Gastroesophageal sphincter (tissue), 4 donors: ENCODE measurements around the gene FREY1. TPM values are rescaled to one million over a fixed set of nuclear protein-coding genes. Genes with fewer than 3 reads are reported as not detected.
"Not testable (repeated sequence)": the region's sequence is repeated elsewhere in the genome, so short reads cannot be mapped to it uniquely, and the experiment has no call there.

Source experiments
- ATAC-seq: fragments of 150-250 bp; one replicate; pipeline ENCODE4 v1.9.1; 2016; ENCODE audit warnings: mild to moderate bottlenecking, moderate library complexity
- H3K27ac ChIP-seq, 4 donors: fragments of 200-600 bp; sonication (generic) in 3 of 4; 1 replicate in 3 of 4; 2 replicates in 1 of 4; pipeline ENCODE4 v1.5.1; 2016 to 2019
- H3K27me3 ChIP-seq: fragments of 200-600 bp; sonication (generic); one replicate; pipeline ENCODE4 v1.5.1; 2019
- H3K36me3 ChIP-seq, 2 donors: fragments of 200-600 bp; sonication (generic); one replicate each; pipeline ENCODE4 v1.5.1; 2019; ENCODE audit warnings: control low read depth in 1 of 2
- H3K4me1 ChIP-seq, 3 donors: fragments of 200-600 bp; sonication (generic); 1 replicate in 2 of 3; 2 replicates in 1 of 3; pipeline ENCODE4 v1.5.1; 2016 to 2019; ENCODE audit warnings: control low read depth in 2 of 3
- H3K4me3 ChIP-seq, 2 donors: fragments of 200-600 bp; sonication (generic); one replicate each; pipeline ENCODE4 v1.5.1; 2019; ENCODE audit warnings: mild to moderate bottlenecking in 1 of 2, moderate library complexity in 1 of 2
- H3K9me3 ChIP-seq, 3 donors: fragments of 200-600 bp; sonication (generic); one replicate each; pipeline ENCODE4 v1.5.1; 2017 to 2019; ENCODE audit warnings: control low read depth in 2 of 3
- CTCF ChIP-seq, 4 experiments: fragments of 200-600 bp in 2 of 4; fragments of 450-650 bp in 2 of 4; sonication (generic) in 1 of 4; IDR thresholded peaks; one replicate each; pipeline ENCODE4 v1.5.1; 2017 to 2019; ENCODE audit warnings: antibody characterized with exemption in 4 of 4, mild to moderate bottlenecking in 2 of 4, moderate library complexity in 2 of 4
- EP300 ChIP-seq: sonication (generic); formaldehyde crosslinking; IDR thresholded peaks from one replicate; pipeline ENCODE4 v1.6.1; 2017; ENCODE audit warnings: antibody characterized with exemption, mild to moderate bottlenecking
- POLR2A ChIP-seq, 2 donors: fragments of 450-650 bp; IDR thresholded peaks; one replicate each; pipeline ENCODE4 v1.6.1; 2017; ENCODE audit warnings: antibody characterized with exemption in 2 of 2, mild to moderate bottlenecking in 2 of 2, moderate library complexity in 1 of 2
- POLR2AphosphoS5 ChIP-seq: sonication (generic); formaldehyde crosslinking; IDR thresholded peaks from one replicate; pipeline ENCODE4 v1.6.1; 2017; ENCODE audit warnings: antibody characterized with exemption
- WGBS, 2 donors: methylation state at CpG; one replicate each; pipeline ENCODE4 v1.1.5; 2018; ENCODE audit warnings: low coverage in 1 of 2; 5-methylcytosine and 5-hydroxymethylcytosine counted together
- total RNA-seq, 4 donors: library from RNA; depleted of rRNA; stranded (reverse); fragments of >200 nt; gene quantifications; one replicate each; pipeline ENCODE4 v1.1.0, GENCODE V29; 2016

FREY1 gene
- total RNA-seq, 4 donors from 2014 or later, result 0.54 to 2.3 TPM; not detected in 2

GRCh38 chr11:45900175-45900800 is 6.8 kb downstream of the FREY1 start:
- Histone ChIP-seq H3K27ac (peak overlapping the region in 3 of 4 donors; percentile 64 to 78 (median 77)), H3K36me3 (peaks cover 0 to 34% of the 10 kb centered on the region in 2 donors), H3K27me3 (peaks cover 12% of the 10 kb centered on the region), H3K4me1 (peaks cover 0 to 28% (median 15%) of the 10 kb centered on the region in 3 donors), H3K4me3 (peak overlapping the region; percentile 37 to 72)
- not testable (repeated sequence) for H3K9me3 ChIP-seq
- ATAC-seq, result peak; percentile 36
- TF ChIP-seq POLR2A (IDR thresholded peaks at IDR 0.05), result peak; percentile 9 to 34
- WGBS, 2 donors, result 4 to 5% methylated on average over 10 to 12 of the region's 59 CpGs

- 2% methylated on average over 12 of the region's 62 CpGs; no CpG with 5 or more reads in 1 of the 2 donors for WGBS, 2 donors
- Histone ChIP-seq H3K36me3 (peaks cover 0 to 27% of the 10 kb centered on the region in 2 donors), H3K9me3 (no peaks in the 10 kb centered on the region), H3K4me1 (peaks cover 0 to 28% (median 15%) of the 10 kb centered on the region in 3 donors), H3K27me3 (peaks cover 17% of the 10 kb centered on the region), H3K27ac (peak overlapping the region in 3 of 4 donors; percentile 64 to 78 (median 77)), H3K4me3 (peak overlapping the region; percentile 37 to 72)
- peak; percentile 90 for ATAC-seq
- TF ChIP-seq EP300 (no peak), CTCF (IDR thresholded peaks at IDR 0.05) (no peak), POLR2AphosphoS5 (no peak), POLR2A (IDR thresholded peaks at IDR 0.05) (no peak)
Measured at GRCh38 chr11:45899448-45900174, 7.5 kb downstream of the FREY1 start.

GRCh38 chr11:45899086-45899447 is 8.0 kb downstream of the FREY1 start:
- no CpG with 5 or more reads among the region's 3 CpGs for WGBS, 2 donors
- Histone ChIP-seq H3K4me1 (peaks cover 0 to 28% (median 15%) of the 10 kb centered on the region in 3 donors), H3K4me3 (peak overlapping the region in 1 of 2 donors; percentile 72), H3K9me3 (no peaks in the 10 kb centered on the region), H3K27ac (peak overlapping the region in 3 of 4 donors; percentile 64 to 78 (median 77)), H3K36me3 (peaks cover 0 to 22% of the 10 kb centered on the region in 2 donors), H3K27me3 (peaks cover 22% of the 10 kb centered on the region)
- ATAC-seq, result no peak
- TF ChIP-seq POLR2AphosphoS5, result no peak
- TF ChIP-seq EP300, result no peak
- TF ChIP-seq CTCF (IDR thresholded peaks at IDR 0.05), result no peak
- TF ChIP-seq POLR2A (IDR thresholded peaks at IDR 0.05), result no peak

GRCh38 chr11:45897556-45897955 is 9.5 kb downstream of the FREY1 start:
- Histone ChIP-seq H3K4me1 (peaks cover 0 to 28% (median 15%) of the 10 kb centered on the region in 3 donors), H3K27me3 (peaks cover 27% of the 10 kb centered on the region), H3K4me3 (no peak overlapping the region), H3K36me3 (peaks cover 0 to 7% of the 10 kb centered on the region in 2 donors), H3K9me3 (no peaks in the 10 kb centered on the region), H3K27ac (no peak overlapping the region)
- no peak for ATAC-seq
- TF ChIP-seq EP300 (no peak), CTCF (IDR thresholded peaks at IDR 0.05) (no peak), POLR2A (IDR thresholded peaks at IDR 0.05) (no peak), POLR2AphosphoS5 (no peak)
- no CpG with 5 or more reads among the region's 6 CpGs for WGBS, 2 donors

GRCh38 chr11:45896422-45896984 is 10.6 kb downstream of the FREY1 start:
- TF ChIP-seq POLR2AphosphoS5 (no peak), CTCF (IDR thresholded peaks at IDR 0.05) (no peak), EP300 (no peak), POLR2A (IDR thresholded peaks at IDR 0.05) (no peak)
- peaks cover 0 to 28% (median 15%) of the 10 kb centered on the region in 3 donors for H3K4me1 ChIP-seq

More at GRCh38 chr11:45896422-45896984, 10.6 kb downstream of the FREY1 start:
- no peak for ATAC-seq
- WGBS, 2 donors, result no CpG with 5 or more reads among the region's 19 CpGs
- H3K27me3 ChIP-seq, result peaks cover 27% of the 10 kb centered on the region
- H3K9me3 ChIP-seq, result no peaks in the 10 kb centered on the region
- no peak overlapping the region for H3K4me3 ChIP-seq
- H3K27ac ChIP-seq, result no peak overlapping the region
- H3K36me3 ChIP-seq, result no peaks in the 10 kb centered on the region
